HepG2 (cell line): Measurements from ENCODE around the gene SLC35F3. TPM values are rescaled to one million over a fixed set of nuclear protein-coding genes. Genes with fewer than 3 reads are reported as not detected.

ENCODE experiments used
- ATAC-seq: fragments of 200-7000 bp; cut with Tn5 transposase; 3 replicates; pipeline ENCODE4 v1.9.1; 2020; ENCODE audit warnings: mild to moderate bottlenecking, moderate library complexity
- BruUV-seq: library from RNA; stranded (reverse); fragments of 400-500 nt; replicated peaks from 2 replicates; lab custom pipeline; 2021; lab: Mats Ljungman, UMichigan
- CTCF ChIA-PET: fragments of 300-600 bp; formaldehyde crosslinking; extraction: SDS; loops from one replicate; lab custom pipeline; 2021; ENCODE audit warnings: low total read pairs, inconsistent platforms, low intra/inter-chr PET ratio; lab: Yijun Ruan, JAX
- POLR2A ChIA-PET: fragments of 350-600 bp; sonication (Branson Sonifier 250); formaldehyde crosslinking; loops from one replicate; lab custom pipeline; 2020; ENCODE audit warnings: antibody characterized with exemption, inconsistent platforms; lab: Yijun Ruan, JAX
- DNase-seq: peaks from one replicate; pipeline ENCODE4 v3.0.0-alpha.2; 2015; ENCODE audit warnings: low spot score
- FAIRE-seq: peaks from 3 replicates; lab custom pipeline; 2011; peaks lifted over from hg19 to GRCh38; lab: Jason Lieb, UNC
- H2AFZ ChIP-seq: one replicate; pipeline ENCODE4 v1.6.1; 2011; ENCODE audit warnings: low read length, inconsistent platforms
- H3K27ac ChIP-seq: fragments of 300-600 bp; 3 replicates; pipeline ENCODE4 v1.8.0; 2011; ENCODE audit warnings: mixed run types, mild to moderate bottlenecking, mixed read lengths, low read length, inconsistent platforms; ENCODE audit not compliant: insufficient read depth; ENCODE audit errors: extremely low read length
- H3K27me3 ChIP-seq, 2 experiments: fragments of 200-600 bp in 1 of 2; 2 replicates in 1 of 2; 3 replicates in 1 of 2; pipeline versions ENCODE4 v1.6.0 to v1.8.0; 2011; ENCODE audit warnings: low read length in 2 of 2, mild to moderate bottlenecking in 2 of 2, moderate library complexity in 2 of 2, inconsistent platforms in 1 of 2; ENCODE audit not compliant: insufficient read depth in 2 of 2, control insufficient read depth in 1 of 2
- H3K36me3 ChIP-seq, 2 experiments: fragments of 200-600 bp in 1 of 2; replicated peaks in 1 of 2; 2 replicates in 1 of 2; 3 replicates in 1 of 2; pipeline versions ENCODE4 v1.5.1 to v1.8.0; 2011; ENCODE audit warnings: low read length in 2 of 2, inconsistent platforms in 1 of 2; ENCODE audit not compliant: insufficient read depth in 2 of 2, control insufficient read depth in 1 of 2
- H3K4me1 ChIP-seq: 2 replicates; pipeline ENCODE4 v1.5.1; 2012; ENCODE audit warnings: low read length, inconsistent platforms; ENCODE audit not compliant: insufficient read depth
- H3K4me2 ChIP-seq: 2 replicates; pipeline ENCODE4 v1.6.0; 2011; ENCODE audit warnings: low read depth, low read length, inconsistent platforms
- H3K4me3 ChIP-seq, 3 experiments: fragments of 200-600 bp in 1 of 3; sonication (generic), shearing (Covaris generic) in 1 of 3; replicated peaks in 1 of 3; 2 replicates each; pipeline ENCODE4 v1.5.1; 2011 to 2016; ENCODE audit warnings: low read length in 3 of 3, inconsistent platforms in 2 of 3, low read depth in 2 of 3, mild to moderate bottlenecking in 2 of 3, control low read depth in 1 of 3, mixed read lengths in 1 of 3; ENCODE audit not compliant: insufficient read depth in 1 of 3
- H3K79me2 ChIP-seq: one replicate; pipeline ENCODE4 v1.6.1; 2011; ENCODE audit warnings: low read length, inconsistent platforms; ENCODE audit not compliant: insufficient read depth
- H3K9ac ChIP-seq: 2 replicates; pipeline ENCODE4 v1.6.0; 2011; ENCODE audit warnings: mild to moderate bottlenecking, low read depth, low read length, inconsistent platforms; ENCODE audit not compliant: insufficient read depth
- H3K9me3 ChIP-seq: 2 replicates; pipeline ENCODE4 v1.5.1; 2012; ENCODE audit warnings: mild to moderate bottlenecking, low read length
- H4K20me1 ChIP-seq: 2 replicates; pipeline ENCODE4 v1.6.0; 2011; ENCODE audit warnings: inconsistent platforms, mild to moderate bottlenecking, low read length, moderate library complexity; ENCODE audit not compliant: insufficient read depth
- ARNTL ChIP-seq: sonication (generic); formaldehyde crosslinking; IDR thresholded peaks from 2 replicates; pipeline ENCODE4 v1.4.0; 2020; ENCODE audit warnings: mild to moderate bottlenecking, missing genetic modification reagents
- ATF2 ChIP-seq: sonication (generic); formaldehyde crosslinking; IDR thresholded peaks from 2 replicates; pipeline ENCODE4 v1.4.0; 2020; ENCODE audit warnings: missing genetic modification reagents
- CREB1 ChIP-seq, 2 experiments: fragments of 450-650 bp in 1 of 2; IDR thresholded peaks; 2 replicates each; pipeline ENCODE4 v1.6.1; 2016 to 2017; ENCODE audit warnings: control low read depth in 1 of 2, mild to moderate bottlenecking in 1 of 2, missing compliant biosample characterization in 1 of 2, missing genetic modification characterization in 1 of 2
- CREM ChIP-seq, 2 experiments: sonication (generic) in 1 of 2; formaldehyde crosslinking in 1 of 2; IDR thresholded peaks; 2 replicates each; pipeline versions ENCODE4 v1.4.0 to v1.6.1; 2016 to 2020; ENCODE audit warnings: antibody characterized with exemption in 1 of 2, mild to moderate bottlenecking in 1 of 2, missing genetic modification reagents in 1 of 2
- ELF3 ChIP-seq: IDR thresholded peaks from 2 replicates; pipeline ENCODE4 v1.6.1; 2016; ENCODE audit warnings: missing genetic modification reagents, missing compliant biosample characterization
- FOXA3 ChIP-seq: IDR thresholded peaks from 2 replicates; pipeline ENCODE4 v1.6.1; 2016; ENCODE audit warnings: missing genetic modification reagents, missing compliant biosample characterization
- GABPA ChIP-seq, 2 experiments: IDR thresholded peaks; 2 replicates each; pipeline ENCODE4 v1.6.1; 2011 to 2016; ENCODE audit warnings: low read depth in 2 of 2, low read length in 1 of 2, missing biosample characterization in 1 of 2, missing genetic modification characterization in 1 of 2
- GATAD2A ChIP-seq: IDR thresholded peaks from 2 replicates; pipeline ENCODE4 v1.6.1; 2016
- HMG20B ChIP-seq: conservative IDR thresholded peaks from 2 replicates; pipeline ENCODE4 v1.6.1; 2016; ENCODE audit warnings: missing genetic modification reagents, missing compliant biosample characterization
- HNRNPK ChIP-seq: fragments of 200-400 bp; formaldehyde crosslinking; IDR thresholded peaks from 2 replicates; pipeline ENCODE4 v1.6.1; 2018; ENCODE audit warnings: low read length, low read depth, moderate library complexity, mild to moderate bottlenecking; ENCODE audit not compliant: poor library complexity, severe bottlenecking
- IRF1 ChIP-seq: sonication (generic); formaldehyde crosslinking; IDR thresholded peaks from 2 replicates; pipeline ENCODE4 v1.4.0; 2020; ENCODE audit warnings: low read depth, mild to moderate bottlenecking, missing genetic modification reagents
- MAFG ChIP-seq: sonication (generic); formaldehyde crosslinking; IDR thresholded peaks from 2 replicates; pipeline ENCODE4 v1.5.1; 2020; ENCODE audit warnings: mild to moderate bottlenecking, missing genetic modification reagents
- NR2F2 ChIP-seq: IDR thresholded peaks from 2 replicates; pipeline ENCODE4 v1.6.1; 2012; ENCODE audit warnings: low read depth, inconsistent platforms, borderline replicate concordance
- PTBP1 ChIP-seq: fragments of 200-400 bp; formaldehyde crosslinking; IDR thresholded peaks from 2 replicates; pipeline ENCODE4 v1.6.1; 2018; ENCODE audit warnings: low read length, low read depth; ENCODE audit not compliant: poor library complexity, severe bottlenecking
- REXO4 ChIP-seq: sonication (generic); formaldehyde crosslinking; IDR thresholded peaks from 2 replicates; pipeline ENCODE4 v1.8.0; 2022; ENCODE audit warnings: missing genetic modification reagents, mild to moderate bottlenecking, borderline replicate concordance
- SYNCRIP ChIP-seq: fragments of 200-400 bp; formaldehyde crosslinking; IDR thresholded peaks from 2 replicates; pipeline ENCODE4 v1.6.1; 2018; ENCODE audit warnings: mild to moderate bottlenecking, low read depth, low read length; ENCODE audit not compliant: insufficient read depth
- TBX3 ChIP-seq: fragments of 450-650 bp; IDR thresholded peaks from 2 replicates; pipeline ENCODE4 v1.6.1; 2017; ENCODE audit warnings: antibody characterized with exemption, mild to moderate bottlenecking, inconsistent platforms, borderline replicate concordance
- THAP11 ChIP-seq: IDR thresholded peaks from 2 replicates; pipeline ENCODE4 v1.6.1; 2016; ENCODE audit warnings: missing biosample characterization, missing genetic modification reagents
- ZGPAT ChIP-seq: IDR thresholded peaks from 2 replicates; pipeline ENCODE4 v1.6.1; 2016; ENCODE audit warnings: mild to moderate bottlenecking
- ZMYM2 ChIP-seq: sonication (generic); formaldehyde crosslinking; IDR thresholded peaks from 2 replicates; pipeline ENCODE4 v1.8.0; 2022; ENCODE audit warnings: mild to moderate bottlenecking, missing genetic modification reagents
- ZNF260 ChIP-seq: sonication (generic); formaldehyde crosslinking; IDR thresholded peaks from 2 replicates; pipeline ENCODE4 v1.4.0; 2020; ENCODE audit warnings: missing genetic modification reagents, low read depth, mild to moderate bottlenecking, borderline replicate concordance
- ZNF75D ChIP-seq: sonication (generic); formaldehyde crosslinking; IDR thresholded peaks from 2 replicates; pipeline ENCODE4 v1.8.1; 2023; ENCODE audit warnings: missing genetic modification reagents, mild to moderate bottlenecking, borderline replicate concordance
- ZSCAN30 ChIP-seq: sonication (generic); formaldehyde crosslinking; IDR thresholded peaks from 2 replicates; pipeline ENCODE4 v1.5.0; 2020; ENCODE audit warnings: mild to moderate bottlenecking, missing genetic modification reagents
- WGBS: methylation state at CpG from one replicate; pipeline ENCODE4 v1.1.6; 2017; ENCODE audit warnings: low lambda C conversion rate; 5-methylcytosine and 5-hydroxymethylcytosine counted together
- in situ Hi-C: cut with HindIII; loops from 2 replicates; pipeline ENCODE4 v1.10.0; 2017; ENCODE audit warnings: low pct_unique_long_range_greater_than_20kb; ENCODE audit not compliant: extremely low pct_ligation_motif_present
- intact Hi-C: fragments of 100-400 bp; cut with micrococcal nuclease; formaldehyde crosslinking; loops from one replicate; pipeline ENCODE4 v1.10.0; 2022; ENCODE audit not compliant: unreplicated experiment
- polyA plus RNA-seq, 8 experiments: library from polyadenylated mRNA; depleted of rRNA in 3 of 8; stranded (reverse) in 7 of 8; unstranded in 1 of 8; fragments of >200 nt; fragmentation: Illumina TruSeq in 4 of 8; extraction: Trizol in 4 of 8; gene quantifications; 2 replicates each; pipeline versions ENCODE4 v1.2.1 to v1.2.3, GENCODE V29; 2011 to 2016; ENCODE audit warnings: low read depth in 4 of 8, missing spikeins in 1 of 8, mixed read lengths in 1 of 8; ENCODE audit not compliant: insufficient read depth in 1 of 8
- total RNA-seq, 5 experiments: library from RNA; depleted of rRNA; stranded (reverse); fragments of >200 nt; fragmentation: Illumina TruSeq; extraction: Trizol; gene quantifications; 2 replicates each; pipeline ENCODE4 v1.2.3, GENCODE V29; 2016; ENCODE audit warnings: low read depth in 1 of 5

SLC35F3 gene
- total and polyA plus RNA-seq, 2 of the 13 experiments (the other 11 are each of a cell fraction or from before 2014, with no cell fraction given): not detected

- Histone ChIP-seq H3K4me1 (peaks cover 40% of the 10 kb centered on the region), H3K27me3 (no peaks in the 10 kb centered on the region; a peak in 1 of 5 replicates), H3K36me3 (peaks cover 3 to 12% of the 10 kb centered on the region in 2 experiments; a peak in 3 of 5 replicates), H3K9me3 (no peaks in the 10 kb centered on the region), H3K9ac (no peak overlapping the region), H3K27ac (no peak overlapping the region), H3K79me2 (peaks cover 29% of the 10 kb centered on the region), H4K20me1 (no peaks in the 10 kb centered on the region), H2AFZ (no peak overlapping the region), H3K4me3 (no peak overlapping the region), H3K4me2 (peak overlapping the region; percentile 79; the same call in 1 of the 2 replicates)
- in situ Hi-C loops: no loop called here
- CTCF ChIA-PET: no interaction called here
- POLR2A ChIA-PET: interaction anchor here (0.7 to 1.4 kb wide), 4 partner anchors 11 to 57 kb away, joined by 3 to 9 read pairs (median 6); no protein-coding TSS in a partner anchor
- 38% methylated on average over 2 of the region's 2 CpGs for WGBS
- intact Hi-C loops: loop anchor here (5.0 kb wide), 1 partner anchor 59 kb away; no protein-coding TSS in a partner anchor
- ATAC-seq (peak; percentile 4; the same call in 1 of the 3 replicates), FAIRE-seq (no peak), DNase-seq (no peak)
- BruUV-seq: no TSS peak
- peak; percentile 75 for TF ChIP-seq FOXA3 (CRISPR knock-in tag)
- no peak for TF ChIP-seq IRF1 (CRISPR knock-in tag)
- TF ChIP-seq ELF3: no peak
- TF ChIP-seq CREM (IDR thresholded peaks at IDR 0.05): no peak
- no peak for TF ChIP-seq CREM (CRISPR knock-in tag; IDR thresholded peaks at IDR 0.05)
- TF ChIP-seq ZSCAN30 (CRISPR knock-in tag): no peak
- TF ChIP-seq ARNTL (CRISPR knock-in tag): no peak
- no peak for TF ChIP-seq ZMYM2 (CRISPR knock-in tag)
- TF ChIP-seq THAP11 (CRISPR knock-in tag): 0 out of 2 replicates have a peak, but pooled peaks have one; percentile 16
- no peak for TF ChIP-seq HMG20B (CRISPR knock-in tag)
- no peak for TF ChIP-seq PTBP1
- TF ChIP-seq REXO4 (CRISPR knock-in tag): no peak
- TF ChIP-seq ZNF260 (CRISPR knock-in tag): no peak
- no peak for TF ChIP-seq MAFG (CRISPR knock-in tag)
- no peak for TF ChIP-seq ATF2 (CRISPR knock-in tag)
- TF ChIP-seq ZGPAT (CRISPR knock-in tag): 0 out of 2 replicates have a peak, but pooled peaks have one; percentile 29
- no peak for TF ChIP-seq HNRNPK
- TF ChIP-seq ZNF75D (CRISPR knock-in tag): no peak
- TF ChIP-seq SYNCRIP: no peak
- TF ChIP-seq GABPA (IDR thresholded peaks at IDR 0.05; ENCODE audit: low read depth, low read length): no peak
- TF ChIP-seq GABPA (CRISPR knock-in tag; IDR thresholded peaks at IDR 0.05; ENCODE audit: low read depth): 0 out of 2 replicates have a peak, but pooled peaks have one; percentile 7
- TF ChIP-seq CREB1 (IDR thresholded peaks at IDR 0.05): no peak
- no peak for TF ChIP-seq CREB1 (CRISPR knock-in tag; IDR thresholded peaks at IDR 0.05)
- no peak for TF ChIP-seq TBX3
- peak; percentile 69 for TF ChIP-seq GATAD2A (CRISPR knock-in tag)
- TF ChIP-seq NR2F2: no peak
These were observed 466.9 kb downstream of the SLC35F3 start for GRCh38 chr1:234371414-234371813.
